Lung microvascular endothelial cell (primary cell): ENCODE data around the gene NDUFB3. TPM values are rescaled to one million over a fixed set of nuclear protein-coding genes. Genes with fewer than 3 reads are reported as not detected.

Experiments used
- DNase-seq, 2 donors: peaks; one replicate each; pipeline versions ENCODE4 v3.0.0 to v3.0.0-alpha.2; 2010; ENCODE audit warnings: low read depth in 2 of 2
- total RNA-seq: library from RNA; depleted of rRNA; stranded (reverse); fragments of >200 nt; gene quantifications from 2 replicates; pipeline ENCODE4 v1.2.1, GENCODE V29; 2014

NDUFB3 gene
- total RNA-seq, 1 donor from 2014 or later: 85.3 TPM

GRCh38 chr2:201128033-201128432 is 56.2 kb downstream of the NDUFB3 start:
- DNase-seq: no peak

DNA sequence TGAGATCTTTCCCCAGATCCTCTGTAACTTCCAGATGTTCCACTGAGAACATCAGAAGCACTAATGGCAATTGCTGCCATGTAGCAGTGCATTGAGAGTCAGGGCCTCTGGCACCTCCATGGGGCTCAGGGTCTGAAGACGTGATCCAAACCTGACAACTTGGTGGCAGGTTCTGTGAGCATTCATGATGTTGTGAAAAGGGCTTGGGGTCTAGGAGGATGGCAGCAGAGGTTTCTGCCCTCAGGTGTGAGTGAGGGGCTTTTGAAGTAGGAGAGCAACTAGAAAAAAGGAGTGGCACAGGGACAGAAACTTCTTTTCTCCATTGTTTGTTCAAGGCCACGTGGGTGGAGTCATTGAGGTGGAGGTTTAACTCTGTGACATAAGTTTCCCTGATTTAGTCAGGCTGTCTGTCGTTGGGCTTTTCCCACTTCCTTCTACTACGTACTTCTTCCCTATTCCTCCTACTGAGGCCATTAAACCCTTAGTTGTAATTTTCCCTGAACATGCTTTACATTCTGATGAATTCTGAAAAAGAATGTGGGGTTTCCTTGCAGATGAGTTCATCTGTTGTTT is 57.2 kb downstream of the NDUFB3 start:
- peak; percentile 62 to 92 for DNase-seq

DNA sequence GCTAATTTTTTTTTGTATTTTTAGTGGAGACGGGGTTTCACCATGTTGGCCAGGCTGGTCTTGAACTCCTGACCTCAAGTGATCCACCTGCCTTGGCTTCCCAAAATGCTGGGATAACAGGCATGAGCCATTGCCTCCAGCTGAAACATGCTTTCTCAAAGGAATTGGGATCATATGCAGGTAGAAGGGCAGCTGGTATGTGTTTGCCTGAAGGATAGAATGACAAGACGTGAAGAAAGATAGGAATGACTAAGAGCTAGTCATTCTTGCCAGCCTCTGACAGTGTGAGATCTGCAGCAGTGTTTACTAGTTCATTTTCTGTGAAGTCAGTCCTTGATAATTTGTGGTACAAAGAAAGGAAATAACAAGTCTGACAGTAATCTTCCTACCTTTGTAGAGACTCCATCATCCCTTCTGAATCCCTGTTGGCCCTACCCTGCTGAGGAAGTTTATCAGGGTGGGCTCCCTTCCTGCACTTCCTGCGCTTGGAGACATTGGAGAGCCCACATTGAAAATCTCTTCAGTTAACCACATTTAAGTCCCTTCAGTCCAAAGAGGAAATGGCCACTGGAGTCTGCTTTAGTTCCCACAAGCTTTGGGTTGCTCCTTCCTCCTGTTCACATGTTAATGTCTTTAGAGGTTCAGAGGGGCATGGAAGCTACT is 58.9 kb downstream of the NDUFB3 start:
- DNase-seq: peak; percentile 45 to 97

DNA sequence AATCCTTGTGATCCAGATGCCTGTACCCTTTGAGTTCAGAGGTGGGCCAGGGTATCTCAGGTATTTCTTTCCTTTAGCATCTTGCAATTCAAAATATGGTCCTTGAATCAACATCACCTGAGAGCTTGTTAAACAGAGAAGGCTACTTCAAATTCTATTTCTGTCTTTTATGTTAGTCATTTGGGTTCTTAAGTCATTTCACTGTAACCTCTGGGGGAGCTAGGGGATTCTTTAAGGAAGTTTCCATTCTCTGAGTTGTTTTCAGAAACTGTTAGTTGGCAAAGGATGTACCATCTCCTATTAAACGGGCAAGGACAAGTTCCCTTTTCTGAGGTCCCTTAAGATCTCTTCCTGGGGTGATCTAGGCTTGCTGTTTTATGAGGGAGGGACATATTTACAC is 60.7 kb downstream of the NDUFB3 start:
- peak in 1 of 2 donors; percentile 45 for DNase-seq

Other genes with a start within 250 kb of the NDUFB3 start
- 46.9 and 87.5 TPM in 2 replicates for gene CLK1, start 207.3 kb upstream of the NDUFB3 start, total RNA-seq
- 19.2 and 21.0 TPM in 2 replicates for gene PPIL3, start 182.9 kb upstream of the NDUFB3 start, total RNA-seq
- gene NIF3L1, start 182.6 kb upstream of the NDUFB3 start, total RNA-seq: 11.1 and 12.9 TPM in 2 replicates
- gene ORC2, start 108.3 kb upstream of the NDUFB3 start, total RNA-seq: 13.9 and 16.9 TPM in 2 replicates
- gene HYCC2, start 330 bp upstream of the NDUFB3 start, total RNA-seq: 6.3 and 8.5 TPM in 2 replicates
- 79.1 and 101 TPM in 2 replicates for gene CFLAR, start 44.2 kb downstream of the NDUFB3 start, total RNA-seq
- gene CASP10, start 111.1 kb downstream of the NDUFB3 start, total RNA-seq: 30.1 and 36.1 TPM in 2 replicates
- 9.5 and 13.1 TPM in 2 replicates for gene CASP8, start 188.5 kb downstream of the NDUFB3 start, total RNA-seq